Raji (cell line): Measurements from ENCODE around the gene RPUSD1.

Experiments used
- POLR2A ChIP-seq: IDR thresholded peaks from 2 replicates; pipeline ENCODE4 v1.6.1; 2011; ENCODE audit warnings: low read depth, low read length, control low read depth; ENCODE audit not compliant: insufficient read depth

RPUSD1 gene

GRCh38 chr16:767743-768235 is 20.4 kb downstream of the RPUSD1 start:
- no peak for TF ChIP-seq POLR2A

- no peak for TF ChIP-seq POLR2A
Measured at GRCh38 chr16:766820-767640, 21.2 kb downstream of the RPUSD1 start.

- TF ChIP-seq POLR2A = no peak
Measured at GRCh38 chr16:766008-766819, 22.0 kb downstream of the RPUSD1 start.

GRCh38 chr16:765488-765865 is 22.7 kb downstream of the RPUSD1 start:
- TF ChIP-seq POLR2A = no peak

GRCh38 chr16:764848-765487 is 23.2 kb downstream of the RPUSD1 start:
- TF ChIP-seq POLR2A = no peak

- TF ChIP-seq POLR2A = no peak
Measured at GRCh38 chr16:764184-764750, 23.9 kb downstream of the RPUSD1 start.

GRCh38 chr16:763369-764183 is 24.6 kb downstream of the RPUSD1 start:
- TF ChIP-seq POLR2A = no peak

- no peak for TF ChIP-seq POLR2A
Measured at GRCh38 chr16:762595-763268, 25.4 kb downstream of the RPUSD1 start.

GRCh38 chr16:761625-762513 is 26.3 kb downstream of the RPUSD1 start:
- TF ChIP-seq POLR2A = no peak

GRCh38 chr16:760545-761343 is 27.4 kb downstream of the RPUSD1 start, which contains the start of gene MSLN:
TSS of gene MSLN (plus strand) at chr16:760734. CDS start at chr16:762681, 1,947 bp downstream.
- TF ChIP-seq POLR2A = no peak

- no peak for TF ChIP-seq POLR2A
Measured at GRCh38 chr16:760065-760464, 28.1 kb downstream of the RPUSD1 start.
